ENCODE measurements around the gene PCSK6. TPM values are rescaled to one million over a fixed set of nuclear protein-coding genes. Genes with fewer than 3 reads are reported as not detected.

PCSK6 gene
- total and polyA plus RNA-seq, 2 of the 8 experiments (the other 6 are each of a cell fraction or from before 2014, with no cell fraction given) = 1.9 to 4.0 TPM

DNA sequence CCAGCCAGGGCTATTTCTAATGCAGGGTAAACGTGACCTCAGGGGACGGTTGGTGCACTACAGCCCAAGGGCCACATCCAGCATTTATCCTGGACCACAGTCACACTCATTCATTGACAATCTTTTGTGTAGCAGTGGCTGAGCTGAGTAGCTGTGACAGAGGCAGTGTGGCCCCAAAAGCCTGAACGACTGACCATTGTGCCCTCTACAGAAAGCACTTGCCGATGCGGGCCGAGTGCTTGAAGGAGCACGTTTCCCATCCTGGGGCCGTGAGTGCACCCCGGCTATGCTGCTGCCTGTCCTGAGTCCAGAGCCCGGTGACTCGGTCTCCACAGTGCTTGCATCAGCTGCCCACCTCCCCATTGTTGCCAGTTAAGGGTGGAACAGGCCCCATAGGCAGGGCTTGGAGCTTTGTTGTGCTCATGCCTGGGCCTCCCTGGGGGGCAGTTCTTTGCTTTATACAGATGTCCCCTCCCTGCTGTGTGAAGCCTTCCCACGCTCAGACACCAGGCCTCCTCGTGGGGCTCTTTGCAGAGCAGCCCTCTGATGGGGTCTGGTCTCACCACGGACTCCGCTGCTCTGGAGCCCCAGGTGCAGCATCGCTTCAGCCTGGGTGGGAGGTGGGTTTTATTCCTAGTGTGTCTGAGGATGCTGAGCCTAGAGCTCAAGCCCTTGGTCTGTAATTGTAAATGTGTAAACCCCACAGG lies 181.5 kb downstream of the PCSK6 start:
- H3K36me3 ChIP-seq (ENCODE audit: control insufficient read depth in 2 of 4, insufficient read depth in 4 of 4, low read length in 3 of 4) = no peaks in the 10 kb centered on the region
- H3K18ac ChIP-seq (ENCODE audit: extremely low read depth, low read length) = no peak overlapping the region
- no peak overlapping the region for H2AK5ac ChIP-seq (ENCODE audit: low read depth, low read length)
- H4K20me1 ChIP-seq (replicated peaks in 1 of 2; ENCODE audit: control insufficient read depth in 1 of 2, insufficient read depth in 2 of 2, low read length in 2 of 2) = no peaks in the 10 kb centered on the region
- H3K56ac ChIP-seq (replicated peaks; ENCODE audit: insufficient read length, low read depth, low read length) = no peak overlapping the region
- no peaks in the 10 kb centered on the region for H3K27me3 ChIP-seq (replicated peaks in 1 of 4; ENCODE audit: control insufficient read depth in 3 of 4, extremely low read depth in 1 of 4, insufficient read depth in 3 of 4, low read length in 3 of 4)
- no peak overlapping the region for H3K4me2 ChIP-seq (ENCODE audit: insufficient read depth in 1 of 2, low read depth in 2 of 2, low read length in 2 of 2)
- no peak overlapping the region for H3K9ac ChIP-seq (replicated peaks in 1 of 4; ENCODE audit: extremely low read depth in 1 of 4, low read depth in 3 of 4, low read length in 3 of 4)
- peak overlapping the region; percentile 57; the same call in 1 of the 2 replicates for H4K8ac ChIP-seq (ENCODE audit: extremely low read depth, insufficient read depth, low read length)
- H3K79me2 ChIP-seq (ENCODE audit: control insufficient read depth in 1 of 2, insufficient read depth in 2 of 2, low read length in 2 of 2) = no peaks in the 10 kb centered on the region
- H2BK5ac ChIP-seq (ENCODE audit: low read depth, low read length) = no peak overlapping the region; the same call in 1 of the 2 replicates
- no peak overlapping the region for H2BK120ac ChIP-seq (replicated peaks; ENCODE audit: low read depth, low read length)
- no peak overlapping the region for H2BK12ac ChIP-seq (ENCODE audit: low read depth, low read length)
- no peak overlapping the region for H3K14ac ChIP-seq (ENCODE audit: insufficient read length)
- no peak overlapping the region for H2BK20ac ChIP-seq (ENCODE audit: low read length)
- no peaks in the 10 kb centered on the region for H3K23me2 ChIP-seq (ENCODE audit: low read depth, low read length)
- H3K23ac ChIP-seq (ENCODE audit: insufficient read length) = no peak overlapping the region
- H4K91ac ChIP-seq (replicated peaks; ENCODE audit: insufficient read length, low read length) = no peak overlapping the region
- CTCF ChIA-PET (ENCODE audit: partially characterized antibody) = interaction anchor here (0.7 to 9.4 kb wide), 7 partner anchors 8 to 333 kb away, joined by 3 to 94 read pairs (median 3); no protein-coding TSS in a partner anchor
- DNase-seq (ENCODE audit: low read depth in 1 of 2, low spot score in 2 of 2) (no peak), FAIRE-seq (no peak)
- H2AFZ ChIP-seq (ENCODE audit: low read length) = no peak overlapping the region
- no peaks in the 10 kb centered on the region for H3K79me1 ChIP-seq (ENCODE audit: low read depth, low read length)
- H4K5ac ChIP-seq (ENCODE audit: insufficient read length, low read depth, low read length) = no peak overlapping the region
- 86% methylated on average over 16 of the region's 16 CpGs; no CpG with 5 or more reads in 1 of the 2 experiments for WGBS, 2 experiments (ENCODE audit: extremely low coverage in 1 of 2, insufficient coverage in 1 of 2, insufficient read length in 1 of 2, insufficient replicate concordance in 2 of 2, low coverage in 1 of 2, low lambda C conversion rate in 2 of 2, missing lambda C conversion rate in 1 of 2)
- TF ChIP-seq RXRA (IDR thresholded peaks at IDR 0.05; ENCODE audit: insufficient read depth, low read depth, low read length) (no peak), GABPA (IDR thresholded peaks at IDR 0.05; ENCODE audit: borderline replicate concordance, insufficient read depth, low read length) (no peak), CTBP2 (IDR thresholded peaks at IDR 0.05; ENCODE audit: borderline replicate concordance, insufficient read depth, insufficient read length, low read length) (no peak), CREB1 (IDR thresholded peaks at IDR 0.05) (no peak), TEAD4 (IDR thresholded peaks at IDR 0.05; ENCODE audit: low read depth, low read length) (no peak), SAP30 (IDR thresholded peaks at IDR 0.05; ENCODE audit: insufficient read depth, insufficient replicate concordance, low read length) (no peak), TAF7 (optimal IDR thresholded peaks at IDR 0.05; ENCODE audit: borderline replicate concordance, low read depth, low read length) (no peak)
- TF ChIP-seq, protein P1, sequence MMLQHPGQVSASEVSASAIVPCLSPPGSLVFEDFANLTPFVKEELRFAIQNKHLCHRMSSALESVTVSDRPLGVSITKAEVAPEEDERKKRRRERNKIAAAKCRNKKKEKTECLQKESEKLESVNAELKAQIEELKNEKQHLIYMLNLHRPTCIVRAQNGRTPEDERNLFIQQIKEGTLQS (IDR thresholded peaks at IDR 0.05; ENCODE audit: insufficient read depth, low read depth, low read length) = no peak
- peaks cover 0 to 3% (median 0%) of the 10 kb centered on the region in 4 experiments; a peak in 1 of 7 replicates for H3K4me1 ChIP-seq (replicated peaks in 1 of 4; ENCODE audit: control insufficient read depth in 3 of 4, insufficient read depth in 4 of 4, low read length in 3 of 4)
- no peaks in the 10 kb centered on the region for H3K9me3 ChIP-seq (ENCODE audit: insufficient read depth in 2 of 2, low read depth in 1 of 2, low read length in 1 of 2)
- no peak overlapping the region for H3K4me3 ChIP-seq (ENCODE audit: extremely low read depth in 1 of 4, insufficient read depth in 2 of 4, low read depth in 3 of 4, low read length in 4 of 4)
- POLR2A ChIA-PET (ENCODE audit: partially characterized antibody) = interaction anchor here (1.2 kb wide), 1 partner anchor 316 kb away, joined by 3 read pairs; no protein-coding TSS in a partner anchor
- no peak overlapping the region for H2BK15ac ChIP-seq (ENCODE audit: low read length)
- H3K4ac ChIP-seq (replicated peaks; ENCODE audit: insufficient read length, low read depth, low read length) = no peak overlapping the region
- no peak overlapping the region for H3K27ac ChIP-seq (ENCODE audit: low read depth, low read length)

Data from H1 (cell line).